HG02885 (cell line): ENCODE measurements around the gene FAXC.
"Not testable (repeated sequence)": the region's sequence is repeated elsewhere in the genome, so short reads cannot be mapped to it uniquely, and the experiment has no call there.

ENCODE experiments used
- ATAC-seq: cut with Tn5 transposase; IDR thresholded peaks from one replicate; pipeline ENCODE4 v1.9.1; 2021; ENCODE audit warnings: mild to moderate bottlenecking; ENCODE audit not compliant: unreplicated experiment, poor library complexity

The FAXC gene

DNA sequence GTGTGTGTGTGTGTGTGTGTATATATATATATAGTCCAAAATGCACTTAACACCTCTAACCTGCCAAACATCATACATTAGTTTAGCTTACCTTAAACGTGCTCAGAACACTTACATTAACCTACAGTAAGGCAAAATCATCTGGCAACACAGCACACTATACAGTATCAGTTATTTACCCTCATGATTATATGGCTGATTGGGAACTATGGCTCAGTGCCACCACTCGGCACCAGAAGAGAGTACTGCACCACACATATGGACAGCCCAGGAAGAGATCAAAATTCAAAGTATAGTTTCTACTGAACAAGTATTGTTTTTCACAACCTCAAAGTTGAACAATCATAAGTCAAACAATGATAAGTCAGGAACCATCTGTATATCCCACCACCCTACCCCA lies 59.8 kb downstream of the FAXC start:
- ATAC-seq = no peak

DNA sequence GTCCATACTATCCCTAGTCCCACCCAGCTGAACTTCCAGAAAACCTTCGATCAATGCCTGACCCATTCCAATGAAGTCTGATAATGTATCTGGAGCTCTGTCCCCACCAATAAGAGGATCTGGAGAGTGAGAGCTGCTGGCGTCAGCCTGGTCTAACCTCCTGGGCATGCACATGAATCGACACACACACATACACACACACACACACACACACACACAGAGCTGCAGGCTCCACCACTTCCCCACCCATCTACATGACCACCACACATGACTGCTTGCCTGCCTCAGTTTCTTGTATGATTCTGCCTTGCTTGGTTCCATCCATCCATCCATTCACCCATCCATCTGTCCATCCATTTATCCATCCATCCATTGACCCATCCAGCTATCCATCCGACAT lies 60.8 kb downstream of the FAXC start:
- ATAC-seq = no peak

DNA sequence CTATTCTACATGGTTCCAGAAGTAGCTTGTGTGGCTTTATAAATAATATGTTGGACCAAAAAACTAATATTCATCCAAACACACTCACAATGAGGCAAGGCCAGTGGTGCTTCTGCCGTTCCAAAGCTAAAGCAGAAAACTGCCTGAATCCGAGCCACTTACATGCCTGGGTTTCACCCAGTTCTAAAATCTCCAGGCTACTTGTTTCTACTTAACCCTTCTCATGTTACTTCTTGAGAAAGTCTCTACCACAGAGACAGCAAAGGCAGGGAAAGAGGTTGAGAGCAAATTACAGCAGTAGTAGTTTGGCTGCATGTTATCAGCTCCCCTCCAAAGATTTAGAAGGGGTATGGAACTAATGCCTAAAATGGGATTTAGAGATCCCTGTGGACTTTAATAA lies 62.0 kb downstream of the FAXC start:
- no peak for ATAC-seq

DNA sequence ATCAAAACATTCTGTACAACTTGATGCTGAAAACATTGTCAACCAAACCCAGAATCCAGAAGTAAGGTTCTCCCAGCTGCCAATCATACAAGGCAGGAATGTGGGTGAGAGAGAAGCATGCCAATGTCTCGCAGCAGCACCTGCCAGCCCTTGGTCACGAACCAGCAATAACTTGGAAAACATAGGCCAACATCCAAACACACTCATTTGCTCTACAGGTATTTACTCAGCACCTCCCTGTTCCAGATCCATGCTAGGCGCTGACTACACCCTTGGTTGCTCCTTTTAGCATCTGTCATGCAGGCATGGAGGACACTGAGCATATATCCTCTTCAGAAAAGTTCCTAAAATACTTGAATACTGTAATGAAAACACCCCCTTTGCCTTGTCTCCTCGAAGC lies 63.6 kb downstream of the FAXC start:
- ATAC-seq = no peak

DNA sequence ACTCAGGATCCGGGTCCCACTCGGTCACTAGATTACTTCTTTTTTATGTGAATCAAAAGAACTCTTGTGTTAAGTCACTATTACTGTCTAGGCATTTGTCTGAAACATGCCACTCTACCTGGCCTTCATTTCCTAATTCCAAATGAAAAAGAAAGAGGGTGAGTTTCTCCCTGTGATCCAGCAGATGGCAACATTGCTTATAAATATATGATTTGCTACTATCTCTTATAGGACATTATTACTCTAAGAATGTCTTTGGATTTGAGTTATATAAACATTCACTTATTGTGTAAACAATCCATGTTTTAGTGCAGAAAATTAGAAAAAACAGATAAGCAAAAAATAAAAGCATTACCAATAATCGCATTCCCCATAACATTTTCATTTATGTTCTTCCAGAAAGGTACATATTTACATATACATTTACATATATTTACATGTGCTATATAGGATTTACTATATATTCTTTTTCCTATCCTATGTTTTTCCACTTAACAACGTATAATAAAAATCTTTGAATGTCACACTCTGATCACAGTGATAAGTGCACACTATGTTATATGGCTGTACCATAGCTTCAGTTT lies 66.9 kb downstream of the FAXC start:
- ATAC-seq = peak; percentile 65

DNA sequence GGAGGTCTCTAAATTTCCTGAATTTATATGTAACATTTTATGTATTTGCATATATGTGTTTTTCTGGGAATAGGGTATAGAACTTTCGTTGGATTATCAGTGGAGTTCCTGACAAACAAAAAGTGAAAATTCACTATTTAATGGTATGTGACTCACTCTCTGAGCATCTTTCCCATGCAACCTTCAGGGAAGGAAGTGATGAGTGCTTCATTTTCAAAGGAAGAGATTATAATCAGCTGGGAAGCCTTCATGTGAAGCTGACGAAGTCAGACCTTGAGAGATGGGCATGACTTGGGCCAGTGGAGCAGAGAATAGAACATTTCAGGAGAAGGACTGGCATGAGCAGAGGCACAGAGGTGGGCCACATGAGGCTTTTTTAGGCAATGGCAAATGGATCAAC lies 72.7 kb downstream of the FAXC start:
- no peak for ATAC-seq

DNA sequence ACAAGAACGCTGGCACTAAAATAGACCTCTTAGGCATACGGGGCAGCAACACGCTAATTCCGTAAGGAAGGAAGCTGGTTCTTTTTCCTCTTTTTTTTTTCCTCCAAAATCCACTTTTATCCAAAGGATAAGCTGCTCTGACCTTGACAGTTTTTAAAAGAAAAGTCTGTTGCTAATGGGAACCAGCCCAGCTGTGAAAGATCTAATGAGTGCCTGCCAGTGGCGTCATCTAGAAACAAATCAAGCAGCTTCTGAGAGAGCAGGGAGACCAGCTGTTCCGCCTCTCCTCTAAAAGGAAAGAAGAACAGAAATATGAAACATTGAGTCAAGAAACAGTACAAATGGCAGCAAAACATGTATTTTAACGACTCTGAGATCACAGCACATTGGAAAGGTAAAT lies 78.6 kb downstream of the FAXC start:
- ATAC-seq = no peak

DNA sequence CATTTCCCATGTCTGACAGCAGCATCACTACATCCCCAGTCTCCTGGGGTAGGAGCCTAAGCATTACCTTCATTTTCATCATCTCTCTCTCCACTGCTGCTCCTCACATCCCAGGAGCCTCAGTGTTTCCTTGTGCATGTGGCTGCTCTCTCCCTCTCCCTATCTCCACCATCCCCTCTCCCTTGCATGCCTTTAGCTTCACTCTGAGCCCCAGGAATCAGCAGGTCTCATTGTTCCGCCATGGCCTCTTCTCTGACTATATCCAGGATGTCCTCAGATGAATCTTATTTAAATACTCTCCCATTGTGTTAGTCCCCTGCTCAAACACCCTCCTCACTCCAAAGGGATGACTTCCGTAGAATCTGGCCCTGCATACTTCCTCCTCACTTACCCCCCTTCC lies 79.4 kb downstream of the FAXC start:
- no peak for ATAC-seq

DNA sequence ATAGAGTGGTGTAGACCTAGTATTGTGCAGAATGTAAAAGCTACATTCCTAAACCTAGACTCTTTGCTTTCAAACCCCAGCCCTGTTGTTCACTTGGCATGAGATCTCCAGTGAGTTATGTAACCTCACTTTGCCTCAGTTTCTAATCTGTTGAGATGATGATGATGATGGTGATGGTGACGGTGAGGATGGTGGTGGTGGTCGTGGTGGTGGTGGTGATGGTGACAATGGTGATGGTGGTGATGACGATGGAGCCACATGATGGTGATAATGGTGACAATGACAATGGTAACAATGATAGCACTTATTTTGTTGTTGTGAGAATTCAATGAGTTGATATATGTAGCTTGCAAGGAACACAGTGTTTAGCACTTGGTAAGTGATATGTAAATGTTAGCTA lies 80.3 kb downstream of the FAXC start:
- ATAC-seq = no peak

DNA sequence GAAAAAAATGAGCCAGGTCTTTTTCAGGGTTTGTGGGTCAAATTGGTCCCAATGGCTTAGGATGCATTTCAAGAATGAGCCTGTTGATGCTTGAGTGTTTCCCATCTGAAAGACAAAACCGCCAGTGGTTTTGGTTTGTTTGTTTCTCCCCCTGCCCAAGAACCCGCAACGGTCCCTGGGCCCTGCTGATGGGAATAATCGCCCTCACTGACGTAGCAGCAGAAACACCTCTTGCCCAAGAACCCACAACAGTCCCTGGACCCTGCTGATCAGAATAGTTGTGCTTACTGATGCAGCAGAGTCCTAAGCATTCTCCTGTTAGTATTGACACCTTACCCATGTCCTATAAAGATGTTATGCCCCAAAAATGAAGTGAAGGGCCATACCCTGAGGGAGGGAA lies 82.5 kb downstream of the FAXC start:
- ATAC-seq = not testable (repeated sequence)

DNA sequence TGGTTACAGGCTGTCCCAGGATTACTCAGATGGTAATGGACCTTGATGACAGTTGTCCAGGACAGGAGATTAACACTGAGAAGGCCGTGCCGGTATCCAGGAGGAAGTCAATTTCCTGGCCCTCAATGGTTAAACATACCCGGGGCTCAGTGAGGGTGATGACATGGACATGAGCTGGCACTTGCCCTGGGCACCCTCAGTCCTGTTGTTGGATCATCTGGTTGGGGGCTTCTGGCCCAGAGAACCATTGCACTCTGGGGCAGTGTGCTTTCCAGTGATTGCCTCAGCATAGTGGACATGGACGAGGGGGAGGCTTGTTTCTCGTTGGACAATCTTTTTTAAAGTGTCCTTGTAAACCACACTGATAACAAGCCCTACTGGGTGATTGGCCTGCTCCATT lies 84.0 kb downstream of the FAXC start:
- not testable (repeated sequence) for ATAC-seq

DNA sequence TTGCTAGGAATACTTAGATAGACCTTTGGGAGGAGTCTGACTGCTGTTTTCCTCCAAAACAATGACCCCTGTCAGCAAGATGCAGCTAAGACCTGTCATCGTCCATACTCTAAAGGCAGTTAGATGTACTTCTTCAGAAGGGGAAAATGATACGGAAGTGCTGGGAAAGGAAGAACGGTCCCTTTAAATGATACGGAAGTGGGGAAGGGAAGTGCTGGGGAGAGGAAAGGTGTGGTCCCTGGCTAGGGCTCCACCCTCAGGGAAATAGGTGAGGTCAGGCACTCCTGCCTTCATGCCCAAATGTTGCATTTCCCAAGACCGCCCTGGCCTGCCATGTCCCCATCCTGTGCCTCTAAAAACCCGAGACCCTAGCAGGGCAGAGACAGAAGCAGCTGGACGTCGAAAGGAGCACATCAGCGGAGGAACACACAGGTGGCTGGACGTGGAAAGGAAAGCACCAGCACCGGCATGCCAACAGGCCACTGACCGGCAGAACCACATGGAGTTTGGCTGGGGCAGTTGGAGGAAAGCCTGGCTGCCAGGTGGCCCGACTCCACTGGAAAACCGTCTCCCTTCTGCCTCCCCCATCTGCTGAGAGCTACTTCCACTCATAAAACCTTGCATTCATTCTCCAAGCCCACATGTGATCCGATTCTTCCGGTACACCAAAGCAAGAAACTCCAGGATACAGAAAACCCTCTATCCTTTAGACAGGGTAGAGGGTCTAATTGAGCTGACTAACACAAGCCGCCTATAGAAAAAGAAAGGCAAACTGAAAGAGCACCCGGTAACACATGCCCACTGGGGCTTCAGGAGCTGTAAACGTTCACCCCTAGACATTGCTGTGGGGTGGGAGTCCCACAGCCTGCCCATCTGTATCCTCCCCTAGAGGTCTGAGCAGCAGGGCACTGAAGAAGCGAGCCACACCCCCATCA lies 94.6 kb downstream of the FAXC start:
- ATAC-seq = no peak

DNA sequence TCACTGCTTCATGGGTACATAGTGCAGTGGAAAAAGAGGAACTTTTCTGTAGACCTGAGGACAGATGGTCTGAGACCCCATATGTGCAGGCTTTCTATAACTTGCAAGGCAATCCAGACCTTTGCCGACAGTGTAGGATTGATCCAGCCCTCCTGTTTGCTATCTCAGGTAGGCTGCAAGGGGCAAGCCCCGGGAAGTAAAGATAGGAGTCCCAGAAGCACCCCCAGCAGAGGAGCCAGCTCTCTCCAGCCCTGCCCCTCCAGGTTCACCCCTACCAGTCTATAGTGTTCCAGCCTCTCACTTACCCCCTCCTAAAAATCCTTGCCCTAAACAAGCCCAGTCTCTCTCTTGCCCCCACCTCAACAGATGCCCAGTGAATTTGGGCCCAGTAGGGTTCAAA lies 96.2 kb downstream of the FAXC start:
- ATAC-seq = no peak

DNA sequence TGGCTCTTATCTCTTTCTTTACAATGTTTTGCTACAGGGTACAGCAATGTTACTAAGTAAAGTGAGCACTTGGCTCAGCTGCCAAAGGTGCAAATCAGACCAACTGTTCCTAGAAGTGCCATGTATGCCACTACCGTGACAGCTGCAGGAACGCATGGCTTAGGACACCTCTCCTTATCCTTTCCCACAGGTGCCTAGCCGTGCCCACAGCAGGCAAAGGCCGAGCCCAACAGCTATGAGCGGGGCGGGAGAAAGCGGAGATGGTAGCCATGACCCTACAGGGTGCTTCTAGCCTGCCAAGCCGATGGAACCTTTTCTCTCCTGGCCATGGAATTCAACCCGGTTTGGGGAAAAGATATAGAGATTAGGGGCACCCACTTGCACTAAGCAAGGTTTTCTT lies 97.1 kb downstream of the FAXC start:
- no peak for ATAC-seq

DNA sequence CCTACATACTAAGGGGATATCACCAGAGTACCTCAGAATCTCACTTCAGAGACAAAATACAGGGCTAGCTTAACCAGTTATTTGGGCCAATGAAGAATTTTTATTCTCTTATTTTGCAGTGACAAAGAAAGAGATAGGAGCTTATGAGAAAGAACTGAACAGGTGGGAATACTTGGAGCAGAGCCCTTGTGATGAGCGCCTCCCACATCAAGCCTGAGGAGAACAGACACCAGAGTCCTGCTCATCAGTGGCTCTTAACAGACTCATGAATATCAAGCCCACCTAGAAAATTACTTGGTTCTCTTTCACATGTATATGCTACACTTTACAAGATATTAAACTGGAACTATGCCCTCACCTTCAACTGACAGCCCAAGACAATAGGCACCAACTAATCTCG lies 99.0 kb downstream of the FAXC start:
- ATAC-seq = no peak

DNA sequence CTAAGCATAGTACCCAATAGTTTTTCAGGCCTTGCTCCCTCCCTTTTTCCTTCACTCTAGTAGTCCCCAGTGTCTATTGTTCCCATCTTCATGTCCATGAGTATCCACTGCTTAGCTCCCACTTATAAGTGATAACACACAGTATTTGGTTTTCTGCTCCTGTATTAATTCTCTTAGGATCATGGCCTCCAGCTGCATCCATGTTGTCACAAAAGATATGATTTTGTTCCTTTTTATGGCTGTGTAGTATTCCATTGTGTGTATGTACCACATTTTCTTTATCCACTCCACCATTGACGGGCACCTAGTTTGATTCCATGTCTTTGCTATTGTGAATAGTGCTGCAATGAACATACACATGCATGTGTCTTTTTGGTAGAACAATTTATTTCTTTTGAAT lies 102.9 kb downstream of the FAXC start:
- ATAC-seq = no peak

DNA sequence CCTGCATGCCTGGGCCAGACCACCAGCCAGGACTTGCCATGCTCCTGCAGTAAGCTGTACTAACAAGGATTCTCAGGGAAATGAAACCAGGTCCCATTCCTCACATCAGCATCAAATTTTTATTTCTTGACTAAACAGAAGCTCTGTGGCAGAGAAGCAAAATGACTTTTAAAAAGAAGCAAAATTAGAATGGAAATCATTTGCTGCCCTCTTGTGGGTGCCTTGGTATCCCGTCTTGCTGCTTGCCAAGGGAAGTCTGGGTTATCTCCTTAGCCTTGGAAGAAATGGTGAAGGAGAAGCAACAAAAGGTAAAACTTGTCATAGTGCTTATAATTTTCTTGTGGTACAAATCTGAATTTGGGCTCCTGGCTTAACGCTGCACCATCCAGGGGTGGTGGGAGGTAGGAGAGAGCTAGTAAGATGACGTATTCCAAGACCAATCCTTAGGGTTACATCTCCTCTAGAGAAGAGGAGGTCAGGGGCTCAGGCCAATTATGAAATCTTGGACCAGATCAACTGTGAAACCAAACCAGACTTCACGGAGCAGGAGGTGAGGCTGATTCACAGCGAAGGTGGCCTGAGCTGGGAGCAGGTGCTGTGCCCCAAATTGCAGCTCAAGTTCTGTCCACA lies 107.5 kb downstream of the FAXC start:
- ATAC-seq = peak; percentile 58

DNA sequence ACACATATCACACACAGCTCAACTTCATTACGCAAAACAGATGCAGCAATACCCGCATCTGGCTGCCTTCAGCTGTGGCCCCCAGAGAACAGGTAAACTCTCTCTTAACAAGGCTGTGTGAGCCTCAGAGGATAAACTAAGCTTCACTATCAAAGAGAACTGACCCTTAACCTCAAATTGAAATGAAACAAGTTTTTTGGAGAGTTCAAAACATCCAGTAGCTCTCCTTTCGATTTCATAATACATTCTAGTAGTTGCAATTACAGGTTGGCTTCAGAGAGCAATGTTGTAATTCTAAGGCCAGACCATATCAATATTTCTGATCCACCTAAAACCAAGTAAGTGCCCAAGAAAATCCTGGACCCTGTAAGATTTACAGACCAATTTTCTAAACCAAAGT lies 113.5 kb downstream of the FAXC start:
- no peak for ATAC-seq

DNA sequence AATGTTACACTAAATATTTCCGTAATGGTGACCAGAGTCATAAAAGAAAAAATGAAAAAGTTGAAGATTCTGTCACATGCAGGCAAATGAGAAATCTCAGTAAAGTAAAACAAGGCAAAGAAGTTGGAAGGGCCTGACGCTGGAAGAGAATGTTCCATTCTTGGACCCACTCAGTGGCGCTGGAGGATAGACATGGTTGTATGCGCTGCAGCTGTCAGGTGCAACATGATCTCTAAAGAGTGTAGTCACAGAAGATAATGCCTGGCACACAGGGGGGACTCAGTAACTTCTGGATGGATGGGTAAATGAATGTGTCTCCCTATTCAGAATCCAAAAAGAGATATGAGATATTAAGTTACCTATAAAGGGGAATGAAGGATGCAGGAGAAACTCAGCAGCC lies 116.3 kb downstream of the FAXC start:
- no peak for ATAC-seq

DNA sequence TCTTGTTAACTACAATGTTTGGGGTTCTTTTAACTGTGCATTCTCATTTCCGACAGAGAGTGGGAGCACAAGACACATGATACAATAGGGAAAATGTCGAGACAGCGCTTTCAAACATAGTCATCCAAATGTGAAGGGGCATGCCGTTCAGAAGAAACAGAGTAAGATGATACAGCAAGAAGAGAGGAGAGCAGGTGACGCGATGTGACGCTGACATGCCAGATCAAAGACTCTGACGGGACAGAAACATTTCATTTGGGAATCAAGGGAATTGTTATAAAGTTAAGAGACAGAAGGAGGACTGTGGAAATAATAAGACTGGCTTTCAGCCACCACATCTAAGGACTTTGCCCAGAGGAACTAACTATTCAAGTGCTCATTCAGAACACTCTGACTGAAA lies 117.4 kb downstream of the FAXC start:
- no peak for ATAC-seq

DNA sequence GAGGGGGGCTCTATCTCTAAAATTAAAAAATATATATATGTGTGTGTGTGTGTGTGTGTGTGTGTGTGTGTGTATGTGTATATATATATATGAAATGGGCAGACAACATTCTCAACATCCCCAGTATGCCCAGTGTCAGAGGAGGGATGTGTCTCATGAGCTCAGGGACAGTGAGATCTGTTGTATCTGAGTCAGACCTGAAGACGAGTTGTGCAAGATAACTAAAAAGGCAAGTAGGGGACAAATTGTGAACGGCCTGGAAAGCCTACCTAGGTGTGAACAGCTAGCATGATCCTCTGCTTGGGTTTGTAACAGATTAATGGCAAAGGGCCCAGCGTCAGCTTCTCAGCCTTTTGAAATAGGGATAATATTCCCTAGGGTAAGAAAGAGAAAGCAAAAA lies 124.3 kb downstream of the FAXC start:
- ATAC-seq = no peak
